T-helper 1 cell (primary cell): Measurements from ENCODE around the gene E2F3.
A peak's percentile ranks its signal among the peaks of the same experiment; 100 is the strongest.

Experiments used
- DNase-seq, 5 donors: peaks; one replicate each; pipeline ENCODE4 v3.0.0-alpha.2; 2012 to 2020

Gene E2F3

GRCh38 chr6:20402342-20403069, 827 bp downstream of the E2F3 start:
- peak in 4 of 5 donors; percentile 25 to 80 (median 34) for DNase-seq

DNA sequence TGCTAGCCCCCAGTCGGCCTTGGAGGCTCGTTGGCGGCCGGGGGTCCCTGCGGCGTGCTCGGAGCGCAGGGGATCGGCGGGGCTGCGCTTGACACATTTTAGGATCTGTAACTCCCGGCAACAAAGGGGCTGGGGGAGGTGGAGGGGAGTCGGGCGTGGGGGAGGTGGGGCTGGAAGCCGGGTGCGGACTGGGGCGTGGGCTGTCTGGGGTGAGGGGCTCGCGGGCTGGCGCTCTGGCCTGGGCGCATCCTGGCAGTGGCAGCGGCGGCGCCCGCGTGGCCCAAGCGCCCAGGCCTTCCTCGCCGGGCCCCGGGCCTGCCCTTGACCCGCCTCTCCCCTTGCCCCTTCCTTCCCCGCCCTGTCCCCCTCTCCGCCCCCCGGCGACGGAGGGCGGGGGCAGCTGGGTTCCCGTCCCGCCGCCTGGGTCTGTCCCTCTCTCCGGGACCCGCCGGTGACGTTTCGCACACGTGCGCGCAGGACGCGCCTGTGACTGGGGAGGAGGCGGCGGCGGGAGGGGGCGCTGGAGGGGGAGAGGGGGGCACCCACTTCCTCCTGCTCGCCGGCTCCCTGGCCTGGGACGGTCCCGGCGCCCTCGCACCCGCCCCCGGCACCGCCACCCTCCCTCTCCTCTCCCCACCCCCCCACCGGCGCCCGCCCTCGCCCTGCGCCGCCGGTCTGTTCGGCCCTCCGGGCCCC, 1.5 kb downstream of the E2F3 start:
- peak; percentile 78 to 96 (median 83) for DNase-seq

GRCh38 chr6:20403766-20404640, 2.3 kb downstream of the E2F3 start:
- peak in 3 of 5 donors; percentile 49 to 86 (median 54) for DNase-seq

DNA sequence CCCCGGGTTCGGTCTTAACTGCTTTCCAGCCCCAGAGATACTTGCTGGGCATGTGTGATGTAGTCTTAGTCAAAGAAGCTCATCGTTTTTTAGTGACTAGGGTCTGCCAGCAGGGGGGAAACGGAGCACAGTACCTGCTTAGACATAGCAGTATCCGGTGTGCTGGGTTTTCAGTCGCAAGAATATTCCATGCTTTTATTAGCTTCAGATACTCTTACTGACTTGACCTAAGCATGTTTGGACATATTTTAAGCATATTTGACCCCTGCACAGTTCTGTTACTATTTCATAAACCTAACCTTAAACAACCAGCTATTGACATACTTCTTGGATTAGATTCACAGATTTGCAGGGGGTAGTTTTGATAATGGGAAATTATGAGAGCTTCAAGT, 3.0 kb downstream of the E2F3 start:
- peak; percentile 33 to 83 (median 55) for DNase-seq

DNA sequence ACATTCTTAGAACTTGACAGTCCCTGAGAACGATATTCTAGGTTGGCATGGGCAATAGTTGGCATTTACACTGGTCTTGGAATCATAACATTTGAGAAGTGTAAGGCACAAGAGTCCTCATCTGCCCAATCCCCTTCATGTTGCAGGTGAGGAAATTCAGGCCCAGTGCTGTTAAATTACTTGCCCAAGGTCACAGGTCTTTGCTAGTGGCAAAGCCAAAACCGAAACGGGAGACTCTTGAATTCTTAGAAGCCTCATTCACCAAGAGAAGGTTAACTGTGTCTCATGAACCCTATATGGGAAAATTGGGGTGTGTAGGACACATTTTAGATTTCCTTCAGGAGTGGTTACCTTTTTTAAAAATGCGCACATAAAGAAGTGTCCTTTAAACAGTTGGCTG, 7.2 kb downstream of the E2F3 start:
- DNase-seq: peak in 1 of 5 donors; percentile 23

- peak in 1 of 5 donors; percentile 48 for DNase-seq
Measured at GRCh38 chr6:20409427-20409971, 7.8 kb downstream of the E2F3 start.

GRCh38 chr6:20411544-20411943, 9.9 kb downstream of the E2F3 start:
- no peak for DNase-seq

DNA sequence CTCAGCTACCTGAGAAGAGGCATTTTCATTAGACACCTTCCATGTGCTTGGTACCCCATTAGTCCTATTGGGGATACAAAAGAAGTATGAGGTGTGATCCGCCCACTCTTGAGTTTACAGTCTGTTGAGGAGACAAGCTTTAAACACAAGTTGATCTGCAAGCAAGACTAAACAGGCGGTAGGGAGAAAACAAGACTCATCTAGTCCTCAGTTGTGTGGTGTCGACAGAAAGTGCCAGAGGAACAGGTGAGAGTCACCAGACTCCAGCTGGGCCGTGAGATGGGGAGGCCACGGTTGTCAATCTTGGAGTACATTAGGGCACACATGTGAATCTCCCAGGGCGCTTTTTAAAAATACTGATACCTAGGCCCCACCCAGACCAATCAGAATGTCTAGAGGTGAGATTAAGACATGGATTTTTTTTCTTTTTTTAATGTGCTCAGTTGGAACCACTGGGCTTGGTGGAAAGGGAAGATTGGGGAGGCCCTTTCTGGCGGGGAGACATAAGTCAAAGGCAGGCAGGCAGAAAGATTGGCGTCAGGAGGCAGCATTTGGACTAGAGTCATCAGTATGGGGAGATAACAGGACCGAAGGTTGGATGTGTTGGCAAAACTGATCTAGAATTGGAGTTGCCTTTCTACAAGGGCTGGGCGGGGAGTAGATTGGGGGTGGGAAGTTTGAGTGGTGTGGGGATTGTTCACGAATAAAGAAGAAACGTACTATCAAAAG, 10.4 kb downstream of the E2F3 start:
- DNase-seq: no peak

GRCh38 chr6:20412682-20413073, 11.0 kb downstream of the E2F3 start:
- DNase-seq: no peak

GRCh38 chr6:20413826-20414225, 12.1 kb downstream of the E2F3 start:
- no peak for DNase-seq

DNA sequence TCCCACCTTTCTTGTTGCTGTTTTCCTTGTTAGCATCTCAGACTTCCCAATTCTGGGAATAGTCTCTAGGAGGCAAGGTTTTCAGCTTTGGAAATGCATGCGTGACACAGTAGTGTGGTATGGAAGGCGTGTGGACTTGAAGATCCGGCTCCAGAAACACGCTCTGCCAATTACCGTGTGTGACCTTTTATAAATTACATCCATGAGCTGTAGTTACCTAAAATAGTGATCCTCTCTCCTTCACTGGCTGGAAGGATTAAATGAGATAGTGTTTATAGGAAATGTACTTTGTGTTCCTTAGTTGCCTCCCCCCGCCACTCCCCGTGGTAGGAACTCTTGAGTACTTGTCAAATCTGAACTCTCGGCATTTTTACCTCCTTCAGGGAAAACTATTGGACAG, 13.0 kb downstream of the E2F3 start:
- no peak for DNase-seq

DNA sequence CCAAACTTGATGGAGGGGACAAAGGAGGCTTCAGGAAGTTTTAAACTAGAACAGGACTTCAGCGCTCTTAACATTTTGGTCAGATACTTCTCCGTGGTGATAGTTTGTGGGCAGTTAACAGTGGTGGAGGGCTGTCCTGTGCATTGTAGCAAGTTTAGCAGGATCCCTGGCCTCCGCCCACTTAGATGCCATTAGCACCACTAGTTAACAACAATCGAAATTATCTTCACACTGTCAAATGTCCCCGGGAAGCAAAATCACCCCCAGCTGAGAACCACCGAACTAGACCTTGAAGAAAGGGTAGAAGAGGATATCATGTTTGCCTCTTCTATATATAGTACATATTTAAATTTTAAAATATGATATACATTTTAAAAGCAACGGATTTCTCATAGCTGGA, 13.6 kb downstream of the E2F3 start:
- no peak for DNase-seq

- DNase-seq: no peak
Measured at GRCh38 chr6:20415712-20416454, 14.2 kb downstream of the E2F3 start.

GRCh38 chr6:20416567-20417345, 15.1 kb downstream of the E2F3 start:
- DNase-seq: no peak

DNA sequence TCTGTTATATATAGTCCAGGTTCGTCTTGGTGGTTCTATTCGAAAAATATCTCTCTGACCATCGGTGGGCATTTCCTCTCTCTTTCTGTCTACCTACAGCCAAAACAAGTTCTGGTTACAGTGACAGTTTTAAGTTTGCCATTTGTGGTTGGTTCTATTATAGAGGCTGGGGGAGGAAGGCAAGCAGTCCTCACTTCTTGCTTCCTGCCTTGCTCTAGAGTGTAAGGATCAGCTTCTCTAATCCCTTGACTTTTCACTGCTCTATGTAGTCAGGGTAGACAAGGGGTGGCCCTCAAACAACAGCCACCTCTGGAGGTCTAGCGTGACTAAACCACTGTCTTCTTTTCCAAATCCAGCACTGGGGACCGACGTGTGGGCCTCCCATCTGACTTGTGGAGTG, 16.1 kb downstream of the E2F3 start:
- no peak for DNase-seq

DNA sequence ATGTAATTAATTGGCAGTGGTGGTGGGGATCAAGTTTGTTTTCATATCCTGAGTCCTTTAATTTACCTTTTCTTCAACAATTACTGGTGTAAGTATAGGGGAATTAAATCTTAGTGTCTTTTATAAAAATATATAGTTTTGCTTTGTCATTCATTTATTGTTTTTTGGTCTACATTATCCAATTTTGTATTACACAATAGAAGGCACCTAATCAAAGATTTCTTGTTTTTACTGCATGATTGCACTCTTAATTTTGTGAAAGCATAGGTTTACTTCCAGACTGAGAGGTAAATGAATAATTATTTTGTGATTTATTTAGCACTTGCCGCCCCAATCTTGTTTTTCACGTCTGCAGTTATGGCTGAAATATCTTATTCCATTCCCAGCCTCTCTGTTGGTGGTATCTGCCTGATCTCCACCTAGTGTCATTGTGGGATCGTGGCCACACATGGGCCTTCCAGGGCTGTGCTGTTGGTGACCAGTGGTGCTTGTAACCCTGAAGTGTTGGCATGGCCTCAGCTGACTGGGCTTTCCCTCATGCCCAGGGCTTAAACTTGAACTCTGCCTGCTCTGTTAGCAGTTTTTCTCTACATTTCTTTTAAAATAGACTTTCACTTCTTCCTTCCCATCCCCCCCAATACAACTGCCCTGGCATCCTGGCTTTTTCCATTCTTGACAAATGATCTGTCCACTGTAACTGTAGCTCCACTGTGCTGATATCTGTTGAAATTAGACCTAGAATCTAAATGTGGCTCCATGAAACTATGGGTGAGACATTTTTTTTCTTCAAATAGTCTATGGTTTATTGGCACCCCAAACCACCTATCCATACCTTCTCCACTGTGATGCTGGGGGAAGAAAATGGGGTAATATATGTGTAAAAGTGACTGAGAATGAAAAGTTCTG, 24.8 kb downstream of the E2F3 start:
- DNase-seq: no peak

- no peak for DNase-seq
Measured at GRCh38 chr6:20427856-20428255, 26.2 kb downstream of the E2F3 start.

DNA sequence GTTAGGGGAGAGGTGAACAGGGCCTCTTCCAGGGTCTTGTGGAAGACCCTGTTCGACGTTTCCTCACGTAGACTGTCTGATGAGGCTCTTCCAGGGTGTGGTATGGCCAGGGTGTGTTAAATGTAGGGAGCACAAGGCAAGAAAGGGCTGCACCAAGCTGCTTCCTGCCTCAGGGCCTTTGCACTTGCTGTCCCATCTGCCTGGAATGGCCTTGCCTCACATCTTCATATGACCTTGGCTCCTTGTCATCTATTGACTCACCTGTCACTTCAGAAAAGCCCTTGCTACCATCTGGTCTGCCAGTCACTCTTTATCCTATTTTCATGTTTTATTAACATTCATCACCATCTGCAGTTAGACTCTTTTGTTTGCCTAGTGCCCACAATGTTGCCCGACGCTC, 31.0 kb downstream of the E2F3 start:
- DNase-seq: no peak

GRCh38 chr6:20433321-20433720, 31.6 kb downstream of the E2F3 start:
- DNase-seq: no peak

DNA sequence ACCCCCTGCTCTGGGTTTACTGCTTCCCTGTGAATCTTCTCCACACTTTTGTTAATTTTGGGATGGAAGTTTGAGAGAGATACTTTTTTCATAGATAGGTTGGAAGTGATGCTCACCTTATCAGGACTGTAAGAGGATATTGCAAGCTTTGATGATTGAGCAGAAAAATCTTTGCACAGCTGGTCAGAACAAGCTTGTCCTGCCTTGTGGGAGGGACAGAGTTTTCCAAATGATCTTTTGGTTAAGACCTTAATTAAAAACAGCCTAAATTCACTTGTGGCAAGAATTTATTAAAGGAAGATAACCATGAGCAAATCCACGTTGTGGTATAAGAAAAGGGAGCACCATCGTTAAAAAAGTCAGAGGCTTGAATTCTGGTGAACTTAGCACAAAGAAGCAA, 32.2 kb downstream of the E2F3 start:
- no peak for DNase-seq
